Mesothelial cell of epicardium (in vitro differentiated cells): ENCODE measurements around the gene RUNX1. TPM values are rescaled to one million over a fixed set of nuclear protein-coding genes. Genes with fewer than 3 reads are reported as not detected.
A peak's percentile ranks its signal among the peaks of the same experiment; 100 is the strongest.

Experiments used
- DNase-seq, 2 experiments: peaks; one replicate each; pipeline ENCODE4 v3.0.0; 2021; ENCODE audit warnings: low spot score in 2 of 2; ENCODE audit not compliant: unreplicated experiment in 2 of 2
- H3K27ac Mint-ChIP-seq: 2 replicates; pipeline ENCODE4 v1.8.0; 2021; ENCODE audit warnings: mixed read lengths
- H3K27me3 Mint-ChIP-seq: 2 replicates; pipeline ENCODE4 v1.8.0; 2021; ENCODE audit warnings: low read depth, mixed read lengths
- H3K36me3 Mint-ChIP-seq: 2 replicates; pipeline ENCODE4 v1.8.0; 2021; ENCODE audit warnings: mixed read lengths
- H3K4me1 Mint-ChIP-seq: 2 replicates; pipeline ENCODE4 v1.8.0; 2021; ENCODE audit warnings: mixed read lengths
- H3K4me3 Mint-ChIP-seq: 2 replicates; pipeline ENCODE4 v1.8.0; 2021; ENCODE audit warnings: mild to moderate bottlenecking, moderate library complexity, mixed read lengths
- H3K9me3 Mint-ChIP-seq: 2 replicates; pipeline ENCODE4 v1.8.0; 2021; ENCODE audit warnings: mixed read lengths
- total RNA-seq: library from RNA; stranded (reverse); gene quantifications from 3 replicates; pipeline ENCODE4 v1.2.1, GENCODE V29; 2021
- TF ChIP-seq, protein P1 (sequence below): fragments of 200-600 bp; sonication (generic); IDR thresholded peaks from one replicate; pipeline ENCODE4 v1.5.0; 2021; ENCODE audit warnings: antibody characterized with exemption; ENCODE audit not compliant: unreplicated experiment

The RUNX1 gene
- total RNA-seq, 1 donor from 2014 or later, result 41.2 TPM

DNA sequence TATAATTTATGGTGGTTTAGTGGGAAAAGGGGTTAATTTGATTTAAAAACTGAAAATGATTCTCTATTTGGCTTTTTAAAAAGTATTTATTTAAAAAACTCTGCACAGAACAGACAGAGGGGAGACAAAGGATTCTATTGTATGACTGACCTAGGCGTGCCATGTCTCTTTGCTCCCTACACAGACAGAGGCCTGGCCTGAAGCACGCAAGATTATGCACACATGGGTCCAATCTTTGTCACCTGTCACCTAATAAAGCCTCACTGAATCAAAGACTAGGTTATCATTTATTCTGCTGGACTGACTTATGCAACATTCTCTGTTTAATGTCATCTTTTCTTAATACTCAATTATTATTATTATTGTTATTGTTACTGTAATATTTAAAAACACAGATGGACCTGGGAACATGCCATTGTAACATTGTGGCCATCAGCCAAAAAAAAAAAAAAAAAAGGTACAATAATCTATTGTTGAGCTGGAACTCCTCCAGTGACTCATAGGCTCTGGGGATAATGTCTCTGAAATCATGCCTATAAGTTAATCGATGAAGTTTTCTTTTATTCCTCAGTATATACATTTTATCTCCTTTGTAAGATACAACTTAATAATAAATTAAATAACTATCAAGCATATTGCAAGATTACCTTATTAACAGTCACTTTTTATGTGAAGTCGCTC, 112.1 kb downstream of the RUNX1 start:
- H3K36me3 Mint-ChIP-seq, result no peaks in the 10 kb centered on the region
- TF ChIP-seq, protein P1, sequence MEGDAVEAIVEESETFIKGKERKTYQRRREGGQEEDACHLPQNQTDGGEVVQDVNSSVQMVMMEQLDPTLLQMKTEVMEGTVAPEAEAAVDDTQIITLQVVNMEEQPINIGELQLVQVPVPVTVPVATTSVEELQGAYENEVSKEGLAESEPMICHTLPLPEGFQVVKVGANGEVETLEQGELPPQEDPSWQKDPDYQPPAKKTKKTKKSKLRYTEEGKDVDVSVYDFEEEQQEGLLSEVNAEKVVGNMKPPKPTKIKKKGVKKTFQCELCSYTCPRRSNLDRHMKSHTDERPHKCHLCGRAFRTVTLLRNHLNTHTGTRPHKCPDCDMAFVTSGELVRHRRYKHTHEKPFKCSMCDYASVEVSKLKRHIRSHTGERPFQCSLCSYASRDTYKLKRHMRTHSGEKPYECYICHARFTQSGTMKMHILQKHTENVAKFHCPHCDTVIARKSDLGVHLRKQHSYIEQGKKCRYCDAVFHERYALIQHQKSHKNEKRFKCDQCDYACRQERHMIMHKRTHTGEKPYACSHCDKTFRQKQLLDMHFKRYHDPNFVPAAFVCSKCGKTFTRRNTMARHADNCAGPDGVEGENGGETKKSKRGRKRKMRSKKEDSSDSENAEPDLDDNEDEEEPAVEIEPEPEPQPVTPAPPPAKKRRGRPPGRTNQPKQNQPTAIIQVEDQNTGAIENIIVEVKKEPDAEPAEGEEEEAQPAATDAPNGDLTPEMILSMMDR, result no peak
- H3K27me3 Mint-ChIP-seq, result peaks cover 15% of the 10 kb centered on the region
- peaks cover 24% of the 10 kb centered on the region for H3K4me1 Mint-ChIP-seq
- no peak for DNase-seq
- H3K9me3 Mint-ChIP-seq, result no peaks in the 10 kb centered on the region
- H3K4me3 Mint-ChIP-seq, result no peak overlapping the region
- peak overlapping the region; percentile 74 for H3K27ac Mint-ChIP-seq

DNA sequence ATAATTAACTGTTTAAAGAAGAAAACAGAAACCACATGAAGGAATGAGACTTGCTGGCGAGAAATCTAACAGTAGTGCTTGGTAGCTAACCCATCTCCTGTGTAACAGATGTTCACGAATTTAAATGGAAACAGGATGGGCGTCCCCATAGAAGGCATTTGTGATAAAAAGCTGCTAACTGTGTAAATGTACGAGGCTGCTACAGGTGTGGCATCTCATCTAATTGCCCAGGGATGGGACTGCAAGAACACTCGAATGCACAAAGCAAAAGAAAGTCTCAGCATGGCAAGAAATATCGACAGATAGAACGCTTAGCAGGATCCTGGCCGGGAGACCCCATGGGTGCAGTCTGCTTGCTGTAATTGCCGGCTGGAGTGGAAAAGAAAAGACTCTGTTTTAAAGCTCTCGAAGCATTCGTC, 112.7 kb downstream of the RUNX1 start:
- Mint-ChIP-seq H3K4me1 (peaks cover 21% of the 10 kb centered on the region), H3K4me3 (no peak overlapping the region), H3K36me3 (no peaks in the 10 kb centered on the region), H3K27me3 (peaks cover 19% of the 10 kb centered on the region), H3K27ac (peak overlapping the region; percentile 74), H3K9me3 (no peaks in the 10 kb centered on the region)
- DNase-seq, result no peak
- TF ChIP-seq, protein P1, result no peak

DNA sequence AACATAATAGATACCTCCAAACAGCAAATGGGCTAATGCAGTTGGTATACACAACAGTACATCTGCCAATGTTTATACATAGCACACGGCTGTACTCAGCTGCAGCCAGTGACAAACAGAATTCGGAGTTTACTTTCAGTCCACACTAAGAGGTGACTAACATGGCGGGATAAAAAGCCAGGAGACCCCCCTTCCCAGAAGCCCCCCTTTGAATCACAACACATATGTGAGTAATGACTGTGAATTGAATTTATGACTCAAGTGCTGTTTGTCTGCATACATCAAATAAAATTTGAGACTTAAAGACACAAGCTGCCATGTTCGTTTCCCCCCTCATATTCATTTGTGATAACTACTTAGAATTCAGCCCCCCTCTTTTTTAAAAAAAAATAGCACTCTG, 113.2 kb downstream of the RUNX1 start:
- Mint-ChIP-seq H3K9me3 (no peaks in the 10 kb centered on the region), H3K4me3 (no peak overlapping the region), H3K27ac (no peak overlapping the region), H3K27me3 (peaks cover 15% of the 10 kb centered on the region), H3K36me3 (no peaks in the 10 kb centered on the region), H3K4me1 (peaks cover 21% of the 10 kb centered on the region)
- no peak for DNase-seq
- TF ChIP-seq, protein P1, result no peak

DNA sequence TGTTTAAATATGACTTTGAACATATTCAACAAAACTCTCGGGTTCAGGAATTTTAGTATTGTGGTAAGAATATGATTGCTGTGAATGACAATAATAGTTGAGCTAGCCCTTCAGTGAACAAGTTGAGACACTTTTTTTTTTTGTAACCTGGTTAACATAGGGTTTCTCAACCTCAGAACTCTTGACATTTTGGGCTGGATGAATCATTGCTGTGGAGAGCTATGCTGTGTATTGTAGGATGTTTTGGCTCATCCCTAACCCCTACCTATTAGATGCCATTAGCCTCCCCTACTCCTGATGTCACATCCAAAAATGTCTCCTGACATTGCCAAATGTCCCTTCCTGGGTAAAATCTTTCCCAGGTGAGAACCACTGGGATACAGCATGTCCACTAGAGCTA, 113.7 kb downstream of the RUNX1 start:
- Mint-ChIP-seq H3K36me3 (no peaks in the 10 kb centered on the region), H3K9me3 (no peaks in the 10 kb centered on the region), H3K4me1 (peaks cover 21% of the 10 kb centered on the region), H3K27ac (no peak overlapping the region), H3K27me3 (peaks cover 12% of the 10 kb centered on the region), H3K4me3 (no peak overlapping the region)
- no peak for DNase-seq
- TF ChIP-seq, protein P1, result no peak

DNA sequence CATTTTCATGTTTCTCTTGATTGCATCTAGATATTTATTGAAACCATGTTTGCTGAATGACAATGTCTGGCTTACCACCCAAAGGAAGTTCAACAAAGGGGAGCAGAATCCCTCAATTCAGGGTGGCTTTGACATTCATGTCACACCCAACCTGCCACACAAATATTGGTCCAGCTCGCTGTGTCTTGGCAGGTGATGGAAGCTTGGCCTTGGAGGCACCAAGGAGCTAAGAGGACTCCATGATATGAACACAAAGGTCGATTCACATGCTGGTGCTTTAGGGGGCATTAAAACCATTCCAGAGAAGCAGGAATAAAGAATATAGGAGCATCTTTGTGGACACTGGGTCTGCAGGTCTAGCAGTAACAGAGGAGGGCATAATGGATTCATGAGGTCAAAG, 114.8 kb downstream of the RUNX1 start:
- H3K4me3 Mint-ChIP-seq, result no peak overlapping the region
- no peak for DNase-seq
- TF ChIP-seq, protein P1, result no peak
- H3K27ac Mint-ChIP-seq, result no peak overlapping the region
- H3K27me3 Mint-ChIP-seq, result peaks cover 12% of the 10 kb centered on the region
- no peaks in the 10 kb centered on the region for H3K36me3 Mint-ChIP-seq
- peaks cover 21% of the 10 kb centered on the region for H3K4me1 Mint-ChIP-seq
- H3K9me3 Mint-ChIP-seq, result no peaks in the 10 kb centered on the region
